IPS-11a (cell line): Measurements from ENCODE around the gene TP53TG3D.
"Not testable (repeated sequence)": the region's sequence is repeated elsewhere in the genome, so short reads cannot be mapped to it uniquely, and the experiment has no call there.

Source experiments
- H3K4me3 ChIP-seq: one replicate; pipeline ENCODE4 v1.5.1; 2013; ENCODE audit warnings: low read depth, low read length, control low read depth

Gene TP53TG3D, protein sequence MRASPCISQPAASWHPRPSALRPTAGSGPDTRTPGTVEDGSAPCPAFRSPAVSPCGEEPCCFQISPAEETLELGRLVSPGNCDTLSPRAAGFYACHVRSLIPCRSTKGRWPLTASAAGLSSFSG

DNA sequence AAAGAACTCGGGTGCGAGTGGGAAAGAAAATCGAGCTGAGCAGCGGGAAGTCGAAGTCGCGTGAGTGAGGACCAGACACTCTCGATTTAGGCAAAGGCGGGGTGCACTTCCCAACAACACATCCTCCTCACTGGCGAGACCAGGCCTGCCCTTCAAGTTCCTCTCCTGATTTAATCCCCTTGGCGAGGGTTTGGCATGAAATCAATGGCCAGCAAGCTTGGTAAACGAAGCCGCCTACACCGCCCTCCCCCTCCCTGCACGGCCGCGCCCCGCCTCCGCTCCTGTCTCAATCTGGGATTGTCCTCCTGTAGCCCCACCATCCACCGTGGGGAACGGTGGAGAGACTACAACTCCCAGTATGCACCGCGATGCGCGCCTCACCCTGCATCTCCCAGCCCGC is at the start of gene TP53TG3D:
Gene TP53TG3D (plus strand): TSS at position 301 of the 400 bp plus-strand sequence. CDS start 68 bp downstream, at position 369.
- not testable (repeated sequence) for H3K4me3 ChIP-seq

DNA sequence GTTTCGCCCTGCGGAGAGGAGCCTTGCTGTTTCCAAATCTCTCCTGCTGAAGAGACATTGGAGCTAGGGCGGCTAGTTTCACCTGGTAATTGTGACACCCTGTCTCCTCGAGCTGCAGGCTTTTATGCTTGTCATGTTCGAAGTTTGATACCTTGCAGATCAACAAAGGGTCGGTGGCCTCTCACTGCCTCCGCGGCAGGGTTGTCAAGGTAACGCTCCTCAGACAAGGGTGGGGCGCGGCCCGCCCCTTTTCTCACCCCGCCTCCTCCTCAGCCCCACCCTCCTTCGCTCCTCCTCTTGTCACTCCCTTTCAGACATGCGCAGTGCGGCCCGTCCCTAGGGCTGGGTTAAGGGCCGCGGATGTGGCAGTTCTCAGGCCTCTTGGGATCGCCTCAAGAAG is 421 bp downstream of the TP53TG3D start:
- H3K4me3 ChIP-seq, result not testable (repeated sequence)

DNA sequence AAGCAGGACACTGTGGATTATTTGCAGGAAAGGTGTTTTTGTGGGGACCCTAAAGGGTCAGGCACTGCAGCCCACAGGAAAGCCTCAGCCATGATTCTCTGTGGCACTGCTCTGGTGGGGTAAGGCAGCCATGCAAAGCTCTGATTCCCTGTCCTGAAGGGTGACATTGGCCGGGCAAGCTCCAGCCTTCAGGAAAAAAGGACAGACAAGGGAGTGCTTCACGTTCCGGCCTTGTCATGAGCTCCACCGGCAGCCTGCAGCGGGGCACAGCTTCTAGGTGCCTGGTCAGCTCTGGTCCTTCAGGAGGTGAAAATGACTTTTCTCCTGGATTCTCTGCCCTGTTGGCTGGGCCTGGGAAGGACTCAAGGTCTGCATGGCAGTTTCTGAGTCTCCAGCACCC is 8.4 kb downstream of the TP53TG3D start:
- H3K4me3 ChIP-seq, result not testable (repeated sequence)

DNA sequence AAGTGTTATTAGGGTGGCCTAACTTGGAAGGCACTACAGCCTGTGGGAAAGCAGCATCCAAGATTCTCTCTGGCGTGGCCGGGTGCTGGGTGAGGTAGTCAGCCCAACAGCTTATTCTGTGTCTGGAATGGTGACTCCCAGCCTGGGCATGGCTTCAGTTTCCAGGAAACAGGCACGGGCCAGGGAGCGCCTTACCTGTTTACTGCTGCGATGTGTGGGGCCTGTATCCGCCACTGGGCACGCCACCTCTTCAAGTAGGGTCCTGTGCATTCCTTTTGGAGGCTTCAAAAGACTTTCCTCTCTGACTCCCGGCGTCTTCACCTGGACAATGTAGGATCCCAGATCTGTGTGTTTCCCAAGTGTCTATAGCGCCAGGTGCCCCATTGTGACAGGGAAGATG is 10.5 kb downstream of the TP53TG3D start:
- not testable (repeated sequence) for H3K4me3 ChIP-seq

DNA sequence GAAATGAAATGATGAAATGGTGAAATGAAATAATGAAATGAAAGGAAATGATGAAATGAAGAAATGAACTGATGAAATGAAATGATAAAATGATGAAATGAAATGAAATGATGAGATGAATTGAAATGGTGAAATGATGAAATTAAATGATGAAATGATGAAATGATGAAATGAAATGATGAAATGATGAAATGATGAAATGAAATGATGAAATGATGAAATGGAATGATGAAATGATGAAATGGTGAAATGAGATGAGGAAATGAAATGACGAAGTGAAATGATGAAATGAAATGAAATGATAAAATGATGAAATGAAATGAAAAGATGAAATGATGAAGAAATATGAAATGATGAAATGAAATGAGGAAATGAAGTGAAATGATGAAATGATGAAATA is 28.8 kb downstream of the TP53TG3D start:
- not testable (repeated sequence) for H3K4me3 ChIP-seq

DNA sequence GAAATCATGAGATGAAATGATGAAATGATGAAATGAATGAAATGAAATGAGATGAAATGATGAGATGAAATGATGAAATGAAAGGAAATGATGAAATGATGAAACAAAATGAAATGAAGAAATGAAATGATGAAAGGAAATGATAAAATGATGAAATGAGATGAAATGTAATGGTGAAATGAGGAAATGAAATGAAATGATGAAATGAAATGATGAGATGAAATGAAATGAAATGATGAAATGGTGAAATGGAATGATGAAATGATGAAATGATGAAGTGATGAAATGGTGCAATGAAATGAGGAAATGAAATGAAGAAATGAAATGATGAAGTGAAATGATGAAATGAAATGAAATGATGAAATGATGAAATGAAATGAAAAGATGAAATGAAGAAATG is 29.9 kb downstream of the TP53TG3D start:
- H3K4me3 ChIP-seq, result not testable (repeated sequence)

DNA sequence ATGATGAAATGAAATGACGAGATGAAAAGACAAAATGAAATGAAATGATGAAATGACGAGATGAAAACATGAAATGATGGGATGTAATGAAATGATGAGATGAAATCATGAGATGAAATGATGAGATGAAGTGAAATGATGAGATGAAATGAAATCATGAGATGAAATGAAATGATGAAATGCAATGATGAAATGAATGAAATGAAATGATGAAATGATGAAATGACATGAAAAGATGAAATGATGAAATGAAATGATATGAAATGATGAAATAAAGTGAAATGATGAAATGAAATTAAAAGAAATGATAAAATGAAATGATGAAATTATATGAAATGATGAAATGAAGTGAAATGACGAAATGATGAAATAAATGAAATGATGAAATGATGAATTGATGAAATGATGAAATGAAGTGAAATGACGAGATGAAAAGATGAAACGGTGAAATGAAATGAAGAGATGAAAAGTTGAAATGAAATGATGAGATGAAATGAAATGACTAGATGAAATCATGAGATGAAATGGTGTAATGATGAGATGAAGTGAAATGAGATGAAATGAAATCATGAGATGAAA is 30.9 kb downstream of the TP53TG3D start:
- not testable (repeated sequence) for H3K4me3 ChIP-seq

DNA sequence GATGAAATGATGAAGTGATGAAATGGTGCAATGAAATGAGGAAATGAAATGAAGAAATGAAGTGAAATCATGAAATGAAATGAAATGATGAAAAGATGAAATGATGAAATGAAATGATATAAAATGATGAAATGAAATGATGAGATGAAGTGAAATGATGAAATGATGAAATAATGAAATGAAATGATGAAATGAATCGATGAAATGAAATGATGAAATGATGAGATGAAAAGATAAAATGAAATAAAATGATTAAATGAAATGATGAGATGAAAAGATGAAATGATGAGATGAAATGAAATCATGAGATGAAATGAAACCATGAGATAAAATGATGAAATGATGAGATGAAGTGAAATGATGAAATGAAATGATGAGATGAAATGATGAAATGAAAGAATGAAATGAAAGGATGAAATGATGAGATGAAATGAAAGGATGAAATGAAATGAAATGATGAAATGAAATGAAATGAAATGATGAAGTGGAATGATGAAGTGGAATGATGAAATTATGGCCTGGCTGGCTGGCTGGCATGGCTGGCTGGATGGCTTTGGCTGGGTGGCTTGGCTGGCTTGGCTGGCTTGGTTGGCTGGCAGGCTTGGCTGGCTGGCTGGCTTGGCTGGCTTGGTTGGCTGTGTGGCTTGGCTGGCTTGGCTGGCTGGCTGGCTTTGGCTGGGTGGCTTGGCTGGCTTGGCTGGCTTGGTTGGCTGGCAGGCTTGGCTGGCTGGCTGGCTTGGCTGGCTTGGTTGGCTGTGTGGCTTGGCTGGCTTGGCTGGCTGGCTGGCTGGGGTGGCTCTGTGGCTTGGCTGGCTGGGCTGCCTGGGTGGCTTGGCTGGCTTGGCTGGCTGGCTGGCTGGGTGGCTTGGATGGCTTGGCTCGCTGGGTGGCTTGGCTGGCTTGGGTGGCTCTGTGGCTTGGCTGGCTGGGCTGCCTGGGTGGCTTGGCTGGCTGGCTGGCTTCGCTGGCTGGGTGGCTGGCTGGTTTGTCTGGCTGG is 32.0 kb downstream of the TP53TG3D start:
- not testable (repeated sequence) for H3K4me3 ChIP-seq

DNA sequence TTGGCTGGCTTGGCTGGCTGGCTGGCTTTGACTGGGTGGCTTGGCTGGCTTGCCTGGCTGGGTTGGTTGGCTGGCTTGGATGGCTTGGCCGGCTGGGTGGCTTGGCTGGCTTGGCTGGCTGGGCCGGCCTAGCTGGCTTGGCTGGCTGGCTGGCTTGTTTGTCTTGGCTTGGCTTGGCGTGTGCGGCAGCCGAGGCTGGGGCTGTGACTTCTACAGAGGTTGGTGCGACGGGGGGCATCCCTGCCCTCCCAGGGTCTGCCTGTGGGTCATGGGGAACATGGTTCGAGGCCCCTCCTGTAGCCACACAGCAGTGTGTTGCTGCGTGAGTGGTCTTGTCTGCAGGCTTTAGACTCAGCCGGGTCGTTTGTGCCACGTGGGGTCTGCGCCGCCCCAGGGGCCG is 33.1 kb downstream of the TP53TG3D start:
- not testable (repeated sequence) for H3K4me3 ChIP-seq

DNA sequence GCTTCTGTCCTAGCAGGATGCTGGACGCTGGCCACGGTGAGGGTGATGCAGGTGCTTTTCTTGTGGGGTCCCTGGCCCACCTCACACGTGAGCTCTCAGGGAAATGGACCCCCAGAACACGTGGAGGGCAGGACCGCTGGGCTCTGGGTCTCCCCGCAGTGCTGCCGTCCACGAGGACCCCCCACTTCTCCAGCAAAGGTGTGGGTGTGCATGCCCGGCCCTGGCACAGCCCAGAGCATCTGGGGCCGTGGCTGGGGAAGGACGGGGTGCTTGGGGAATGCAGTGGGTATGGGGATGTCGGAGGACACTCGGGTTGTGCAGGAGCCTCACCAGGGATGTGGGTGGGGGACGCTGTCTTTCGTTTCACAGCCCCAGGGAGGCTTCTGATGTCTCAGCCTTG is 34.7 kb downstream of the TP53TG3D start:
- H3K4me3 ChIP-seq, result not testable (repeated sequence)

DNA sequence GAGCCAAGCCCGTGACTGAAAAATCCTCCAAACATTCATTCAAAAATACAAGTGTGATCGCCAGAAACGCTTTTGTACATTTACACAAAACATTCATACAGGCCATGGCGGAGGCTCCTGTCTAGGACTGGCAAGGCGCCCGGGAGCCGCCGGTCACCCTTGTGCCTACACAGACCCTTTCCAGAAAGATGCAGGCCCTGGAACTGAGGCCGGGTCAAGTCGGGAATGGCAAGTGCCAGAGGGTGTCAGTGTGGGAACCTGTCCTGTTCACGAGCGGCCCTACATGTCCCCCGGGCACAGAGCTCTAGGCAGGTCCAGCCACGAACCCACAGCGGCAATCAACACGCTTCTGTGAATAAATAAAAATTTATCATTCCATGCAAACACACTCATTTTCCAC is 36.1 kb downstream of the TP53TG3D start:
- not testable (repeated sequence) for H3K4me3 ChIP-seq

DNA sequence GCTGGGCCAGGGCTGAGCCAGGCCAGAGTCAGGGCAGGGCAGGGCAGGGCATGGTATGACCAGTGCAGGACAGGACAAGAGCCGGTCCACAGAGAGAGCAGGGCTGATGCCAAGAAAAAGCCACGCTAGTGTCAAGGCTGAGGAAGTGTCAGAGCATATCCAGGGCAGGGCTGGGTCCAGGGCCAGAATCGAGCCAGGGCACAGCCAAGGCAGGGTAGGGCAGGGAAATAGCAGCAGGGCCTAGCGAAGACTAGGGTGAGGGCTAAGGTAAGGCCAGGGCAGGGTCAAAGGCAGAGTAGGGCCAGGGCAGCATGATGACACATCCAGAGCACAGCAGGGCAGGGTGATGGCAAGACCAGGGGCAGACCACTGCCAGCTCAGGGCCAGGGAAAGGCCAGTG is 49.7 kb downstream of the TP53TG3D start:
- H3K4me3 ChIP-seq, result not testable (repeated sequence)
